Myocyte (in vitro differentiated cells): ENCODE results near the gene WDTC1. TPM values are rescaled to one million over a fixed set of nuclear protein-coding genes. Genes with fewer than 3 reads are reported as not detected.
A peak's percentile ranks its signal among the peaks of the same experiment; 100 is the strongest.

Source experiments
- DNase-seq: peaks from one replicate; pipeline ENCODE4 v3.0.0-alpha.2; 2012; ENCODE audit warnings: low read depth
- total RNA-seq: library from RNA; depleted of rRNA; stranded (reverse); fragments of >200 nt; gene quantifications from 2 replicates; pipeline ENCODE4 v1.2.3, GENCODE V29; 2014

WDTC1 gene
- total RNA-seq, 1 donor from 2014 or later: 23.7 TPM

- peak; percentile 53 for DNase-seq
These were observed 98.3 kb downstream of the WDTC1 start for GRCh38 chr1:27332536-27333281.

DNA sequence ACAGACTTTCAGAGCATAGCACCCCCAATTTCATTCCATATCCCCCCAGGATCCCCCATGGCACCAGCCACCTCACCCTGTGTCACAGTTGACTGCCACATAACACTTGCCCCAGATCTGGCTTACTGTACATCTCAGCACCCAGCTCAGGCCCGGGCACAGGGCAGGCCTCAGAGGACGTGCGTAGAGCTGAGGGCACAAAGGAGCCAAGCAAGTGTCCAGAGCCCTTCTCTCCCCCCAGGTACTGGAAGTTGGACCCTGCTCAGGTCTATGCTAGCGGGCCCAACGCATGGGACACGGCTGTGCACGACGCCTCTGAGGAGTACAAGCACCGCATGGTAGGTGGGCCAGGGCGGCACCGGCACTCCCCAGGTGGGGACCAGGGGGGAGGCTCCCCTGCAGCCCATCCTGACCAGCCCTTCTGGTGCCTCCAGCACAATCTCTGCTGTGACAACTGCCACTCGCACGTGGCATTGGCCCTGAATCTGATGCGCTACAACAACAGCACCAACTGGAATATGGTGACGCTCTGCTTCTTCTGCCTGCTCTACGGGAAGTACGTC, 99.4 kb downstream of the WDTC1 start:
- no peak for DNase-seq

DNA sequence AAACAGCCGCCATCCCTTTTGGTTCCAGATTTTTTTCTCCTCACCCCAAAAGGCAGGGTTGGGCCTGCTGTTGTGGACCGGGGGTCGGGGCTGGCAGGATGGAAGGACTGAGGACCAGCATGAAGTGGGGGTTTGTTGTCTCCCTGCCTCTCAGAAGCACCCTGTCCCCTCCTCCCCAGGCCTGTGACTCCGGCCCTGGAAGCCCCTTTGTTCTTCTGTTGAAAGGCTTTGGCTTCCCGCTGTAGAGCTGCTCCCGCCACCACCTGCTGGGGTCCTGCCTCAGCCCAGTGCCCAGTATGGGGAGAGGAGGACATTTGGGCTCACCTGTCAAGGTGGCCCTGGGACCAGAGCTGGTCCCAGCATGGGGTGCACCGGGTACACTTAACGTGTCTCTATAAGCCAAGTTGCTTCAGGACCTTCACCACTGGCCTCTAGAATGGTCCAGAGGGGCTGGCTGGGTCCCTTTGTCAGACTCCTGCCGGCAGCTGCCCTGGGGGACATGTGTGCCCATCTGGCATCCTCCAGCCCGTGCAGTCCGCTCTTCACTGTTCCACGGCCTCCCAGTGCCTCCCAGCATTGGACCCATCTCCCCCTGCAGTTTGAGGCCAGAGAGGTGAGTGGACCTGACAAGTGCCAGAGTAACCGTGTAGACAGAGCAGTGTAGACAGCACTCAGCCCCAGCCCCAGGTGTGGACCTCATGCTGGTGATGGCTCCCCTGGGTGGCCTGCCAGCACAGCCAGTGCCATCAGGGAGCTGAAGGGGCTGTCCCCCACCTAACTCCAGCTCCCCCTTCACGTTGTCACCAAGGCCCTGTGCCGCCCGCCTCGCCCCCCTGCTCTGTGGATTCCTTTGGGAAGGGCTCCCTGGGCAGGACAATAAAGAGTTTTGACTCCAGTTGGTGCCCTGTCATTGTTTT, 101.3 kb downstream of the WDTC1 start:
- DNase-seq: no peak

DNA sequence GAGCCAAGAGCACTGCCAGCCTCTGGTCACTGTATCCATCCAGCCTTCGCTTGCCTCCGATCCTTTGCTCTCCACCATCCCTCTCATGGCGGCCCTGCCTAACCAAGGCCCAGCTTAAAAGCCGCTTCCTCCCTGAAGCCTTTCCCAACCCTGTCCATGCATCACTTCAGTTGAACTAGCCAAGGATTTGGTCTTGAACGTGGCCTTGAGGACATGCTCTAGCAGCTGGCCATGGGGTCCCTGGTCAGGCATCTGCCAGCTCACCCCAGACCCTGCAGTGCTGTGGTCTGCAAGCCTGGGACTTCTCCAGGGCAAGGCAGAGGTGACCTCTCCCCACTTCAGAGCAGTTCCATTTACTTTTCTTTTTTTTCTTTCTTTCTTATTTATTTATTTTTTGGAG, 102.3 kb downstream of the WDTC1 start:
- DNase-seq: no peak

DNA sequence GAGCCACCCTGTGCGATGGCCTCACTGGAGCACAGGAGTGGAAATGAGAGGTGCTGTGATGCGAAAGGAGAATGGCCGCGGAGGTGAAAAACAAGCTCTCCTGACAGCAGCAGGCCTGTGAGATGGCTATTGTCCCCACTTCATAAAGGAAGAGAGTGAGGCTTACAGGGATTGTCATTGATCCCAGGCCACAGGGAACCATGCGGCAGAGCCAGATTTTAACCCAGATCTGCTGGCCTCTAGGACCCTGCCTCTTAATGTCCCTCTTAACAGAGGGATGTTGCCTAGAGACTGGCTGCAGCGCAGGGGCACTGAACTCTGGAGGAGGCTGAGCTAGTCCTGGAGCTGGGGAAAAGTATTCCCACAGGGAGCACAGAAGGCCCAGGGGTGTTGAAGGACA, 104.3 kb downstream of the WDTC1 start:
- no peak for DNase-seq

- DNase-seq: no peak
These were observed 104.8 kb downstream of the WDTC1 start for GRCh38 chr1:27339213-27339612.

GRCh38 chr1:27341525-27342252, 107.3 kb downstream of the WDTC1 start, which contains the start of gene SYTL1:
TSS of gene SYTL1 (plus strand) at chr1:27342022. CDS start at chr1:27345335, 3,313 bp downstream.
- DNase-seq: peak; percentile 48

- no peak for DNase-seq
These were observed 108.0 kb downstream of the WDTC1 start for GRCh38 chr1:27342391-27342777.

DNA sequence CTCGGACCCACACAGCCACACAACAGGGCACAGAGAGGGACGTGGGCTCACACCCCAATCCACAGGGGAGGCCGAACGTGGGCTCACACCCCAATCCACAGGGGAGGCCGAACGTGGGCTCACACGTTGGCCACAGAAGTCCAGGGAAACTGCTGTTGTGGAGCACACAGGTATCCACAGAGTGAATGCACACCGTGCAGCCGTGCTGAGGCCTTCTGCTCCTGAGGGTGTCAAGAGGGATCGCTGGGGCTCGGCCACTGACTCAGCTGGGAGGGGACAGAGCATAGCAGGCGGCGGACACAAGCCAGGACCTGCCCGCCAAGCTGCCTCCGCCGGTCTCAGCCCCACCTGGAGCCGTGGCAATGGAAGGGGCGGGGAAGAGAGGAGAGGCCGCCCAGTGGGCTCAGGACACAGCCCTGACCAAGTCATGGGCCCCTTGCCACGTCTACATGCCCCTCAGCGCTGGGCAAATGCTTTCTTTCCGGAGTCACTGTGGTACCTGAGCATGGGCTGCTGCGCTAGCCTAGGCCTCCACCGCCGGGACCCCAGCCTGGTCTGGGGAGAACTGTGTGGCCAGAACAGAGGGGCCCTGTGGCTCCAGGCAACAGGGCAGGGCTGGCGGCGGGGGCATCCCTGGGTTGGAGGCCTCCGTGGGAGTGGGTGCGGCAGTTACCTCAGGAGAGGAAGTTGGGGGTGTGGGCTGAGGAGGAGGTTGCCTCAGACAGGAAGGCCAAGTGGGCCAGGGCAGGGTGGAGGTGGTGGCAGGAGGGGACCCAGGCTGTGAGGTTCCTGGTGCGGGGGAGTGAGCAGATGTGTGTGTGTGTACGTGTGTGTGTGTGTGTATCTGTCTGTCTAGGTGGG, 108.6 kb downstream of the WDTC1 start:
- DNase-seq: no peak

GRCh38 chr1:27343639-27344025, 109.2 kb downstream of the WDTC1 start:
- no peak for DNase-seq

DNA sequence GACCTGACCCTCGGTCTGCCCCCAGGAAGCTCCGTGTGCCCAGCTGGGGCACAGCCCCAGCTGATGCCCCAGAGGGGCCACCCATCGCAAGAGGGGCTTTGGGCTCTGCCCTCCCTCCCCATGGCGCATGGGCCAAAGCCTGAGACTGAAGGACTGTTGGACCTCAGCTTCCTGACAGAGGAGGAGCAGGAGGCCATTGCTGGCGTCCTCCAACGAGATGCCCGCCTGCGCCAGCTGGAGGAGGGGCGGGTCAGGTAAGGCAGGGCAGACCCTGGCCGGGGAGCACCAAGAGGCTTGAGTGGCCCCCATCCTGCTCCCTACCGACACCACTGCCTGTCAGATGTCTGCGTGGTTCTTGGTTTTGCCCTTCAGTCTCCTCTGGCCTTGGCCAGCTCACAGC, 110.8 kb downstream of the WDTC1 start:
- no peak for DNase-seq

DNA sequence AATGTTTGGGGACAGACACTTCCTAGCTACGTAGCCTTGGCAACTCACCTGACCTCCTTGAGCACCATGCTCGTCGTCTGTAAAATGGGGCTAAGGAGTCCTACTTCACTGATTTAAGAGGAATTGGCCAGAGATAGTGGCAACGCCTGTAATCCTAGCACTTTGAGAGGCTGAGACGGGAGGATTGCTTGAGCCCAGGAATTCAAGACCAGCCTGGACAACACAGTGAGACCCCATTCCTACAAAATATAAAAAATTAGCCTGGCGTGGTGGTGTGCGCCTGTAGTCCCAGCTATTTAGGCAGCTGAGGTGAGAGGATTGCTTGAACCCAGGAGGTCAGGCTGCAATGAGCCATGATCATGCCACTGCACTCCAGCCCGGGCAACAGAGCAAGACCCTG, 111.9 kb downstream of the WDTC1 start:
- DNase-seq: no peak

DNA sequence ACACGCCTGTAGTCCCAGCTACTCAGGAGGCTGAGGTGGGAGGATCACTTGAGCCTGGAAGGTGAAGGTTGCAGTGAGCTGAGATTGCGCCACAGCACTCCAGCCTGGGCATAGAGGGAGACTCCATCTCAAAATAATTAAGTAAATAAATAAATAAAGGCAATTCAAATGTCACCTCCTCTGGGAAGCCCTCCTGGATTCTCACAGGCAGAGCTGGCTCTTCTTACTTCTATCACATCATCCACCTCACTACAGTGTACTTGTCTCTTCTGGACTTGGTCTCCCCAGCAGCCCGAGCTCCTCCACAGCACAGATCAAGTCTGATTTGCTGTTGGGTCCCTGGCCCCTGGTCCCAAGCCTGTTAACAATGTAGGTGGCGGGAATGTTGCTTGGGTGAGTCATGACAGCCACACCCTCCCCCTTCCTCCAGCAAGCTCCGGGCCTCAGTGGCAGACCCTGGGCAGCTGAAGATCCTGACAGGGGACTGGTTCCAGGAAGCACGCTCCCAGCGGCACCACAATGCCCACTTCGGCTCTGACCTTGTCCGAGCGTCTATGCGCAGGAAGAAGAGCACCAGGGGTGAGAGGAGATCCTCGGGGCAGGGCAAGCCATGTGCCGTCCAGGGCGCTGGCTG, 112.7 kb downstream of the WDTC1 start:
- DNase-seq: no peak

DNA sequence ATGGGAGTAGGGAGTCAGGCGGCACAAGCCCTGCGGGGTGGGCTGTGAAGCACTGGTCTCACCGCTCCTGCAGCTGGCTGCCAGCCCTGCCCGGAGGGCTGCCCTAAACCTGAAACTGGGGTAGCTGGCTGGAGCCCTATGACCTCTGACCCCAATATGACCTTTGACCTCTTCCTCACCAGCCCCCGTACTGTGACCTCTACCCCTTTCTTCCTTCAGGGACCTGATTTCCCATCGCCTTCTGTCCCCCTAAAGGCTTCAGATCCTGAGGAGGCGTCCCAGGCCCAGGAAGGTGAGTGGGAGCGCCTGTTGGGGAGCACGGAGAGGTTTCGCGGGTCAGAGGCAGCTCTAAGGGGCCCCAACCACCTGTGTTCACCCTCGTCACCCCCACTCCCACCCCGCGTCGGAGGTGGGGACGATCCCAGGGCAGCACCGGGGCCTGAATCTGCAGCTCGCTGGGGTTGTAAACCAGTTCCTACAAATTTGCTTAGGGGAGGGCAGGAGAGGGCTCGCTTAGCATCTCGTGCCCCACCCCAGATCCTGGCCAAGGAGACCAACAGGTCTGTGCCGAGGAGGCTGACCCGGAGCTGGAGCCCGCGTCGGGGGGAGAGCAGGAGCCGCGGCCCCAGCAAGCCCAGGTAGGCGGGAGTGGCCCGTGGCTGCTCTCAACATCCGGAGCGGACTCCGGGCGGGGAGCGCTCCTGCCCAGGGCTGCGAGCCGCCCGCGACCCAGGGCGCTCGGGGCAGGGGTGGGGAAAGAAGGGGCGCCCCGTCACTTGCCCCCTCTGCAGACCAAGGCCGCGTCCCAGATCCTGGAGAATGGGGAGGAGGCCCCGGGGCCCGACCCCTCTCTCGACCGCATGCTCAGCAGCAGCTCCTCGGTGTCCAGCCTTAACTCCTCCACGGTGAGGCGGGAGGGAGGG, 114.7 kb downstream of the WDTC1 start:
- no peak for DNase-seq

GRCh38 chr1:27349784-27350662, 115.6 kb downstream of the WDTC1 start:
- DNase-seq: peak; percentile 40

GRCh38 chr1:27350663-27351540, 116.5 kb downstream of the WDTC1 start:
- no peak for DNase-seq
